Naive thymus-derived CD4-positive, alpha-beta T cell (primary cell): ENCODE measurements around the gene MSLN. TPM values are rescaled to one million over a fixed set of nuclear protein-coding genes. Genes with fewer than 3 reads are reported as not detected.
A peak's percentile ranks its signal among the peaks of the same experiment; 100 is the strongest.

Source experiments
- ATAC-seq: fragments of 150-1000 bp; cut with Tn5 transposase; 2 replicates; pipeline ENCODE4 v1.10.0; 2021; ENCODE audit warnings: mild to moderate bottlenecking, moderate library complexity
- CTCF ChIA-PET: fragments of 350-600 bp; sonication (Branson Sonifier 250); formaldehyde crosslinking; loops from one replicate; lab custom pipeline; 2021; ENCODE audit warnings: antibody characterized with exemption; lab: Charles Lee
- POLR2A ChIA-PET: fragments of 350-600 bp; sonication (Branson Sonifier 250); formaldehyde crosslinking; loops from one replicate; lab custom pipeline; 2021; ENCODE audit warnings: antibody characterized with exemption, inconsistent platforms; lab: Charles Lee
- DNase-seq, 9 donors: peaks; one replicate each; pipeline versions ENCODE4 v3.0.0 to v3.0.0-alpha.2; 2020 to 2022; ENCODE audit warnings: mixed read lengths in 1 of 9
- H3K27ac ChIP-seq: one replicate; pipeline ENCODE4 v1.7.0; 2013; ENCODE audit warnings: mild to moderate bottlenecking, low read depth, low read length, moderate library complexity
- H3K27me3 ChIP-seq, 2 donors: one replicate each; pipeline ENCODE4 v1.7.0; 2013; ENCODE audit warnings: low read length in 2 of 2, mild to moderate bottlenecking in 2 of 2, moderate library complexity in 2 of 2; ENCODE audit not compliant: control insufficient read depth in 2 of 2, insufficient read depth in 2 of 2
- H3K36me3 ChIP-seq, 3 experiments: 1 replicate in 2 of 3; 2 replicates in 1 of 3; pipeline ENCODE4 v1.7.0; 2013; ENCODE audit warnings: low read length in 3 of 3, mild to moderate bottlenecking in 3 of 3, moderate library complexity in 1 of 3; ENCODE audit not compliant: insufficient read depth in 3 of 3, control insufficient read depth in 2 of 3
- H3K4me1 ChIP-seq, 2 donors: one replicate each; pipeline ENCODE4 v1.7.0; 2013; ENCODE audit warnings: low read length in 2 of 2, mild to moderate bottlenecking in 2 of 2, moderate library complexity in 1 of 2; ENCODE audit not compliant: control insufficient read depth in 2 of 2, insufficient read depth in 2 of 2
- H3K4me3 ChIP-seq: 2 replicates; pipeline ENCODE4 v1.7.0; 2013; ENCODE audit warnings: mild to moderate bottlenecking, low read length
- H3K9me3 ChIP-seq, 3 experiments: 1 replicate in 2 of 3; 2 replicates in 1 of 3; pipeline ENCODE4 v1.7.0; 2013; ENCODE audit warnings: low read length in 3 of 3; ENCODE audit not compliant: control insufficient read depth in 2 of 3
- H3K27ac Mint-ChIP-seq, 9 donors: one replicate each; pipeline ENCODE4 v1.8.0; 2020 to 2022; ENCODE audit warnings: mixed read lengths in 9 of 9, mild to moderate bottlenecking in 8 of 9, moderate library complexity in 5 of 9, inconsistent platforms in 2 of 9
- H3K27me3 Mint-ChIP-seq, 5 donors: one replicate each; pipeline ENCODE4 v1.8.0; 2021 to 2022; ENCODE audit warnings: mixed read lengths in 5 of 5, mild to moderate bottlenecking in 1 of 5
- H3K36me3 Mint-ChIP-seq, 5 donors: one replicate each; pipeline ENCODE4 v1.8.0; 2020 to 2022; ENCODE audit warnings: mixed read lengths in 5 of 5, mild to moderate bottlenecking in 3 of 5, inconsistent platforms in 1 of 5
- H3K4me1 Mint-ChIP-seq, 7 donors: one replicate each; pipeline ENCODE4 v1.8.0; 2020 to 2022; ENCODE audit warnings: mixed read lengths in 7 of 7, mild to moderate bottlenecking in 3 of 7, inconsistent platforms in 1 of 7
- H3K4me3 Mint-ChIP-seq, 10 donors: one replicate each; pipeline ENCODE4 v1.8.0; 2020 to 2022; ENCODE audit warnings: mild to moderate bottlenecking in 10 of 10, mixed read lengths in 10 of 10, moderate library complexity in 6 of 10, inconsistent platforms in 2 of 10
- H3K9me3 Mint-ChIP-seq, 11 donors: one replicate each; pipeline ENCODE4 v1.8.0; 2020 to 2022; ENCODE audit warnings: mixed read lengths in 11 of 11, mild to moderate bottlenecking in 4 of 11, inconsistent platforms in 1 of 11, moderate library complexity in 1 of 11
- intact Hi-C, 2 donors: fragments of 100-400 bp; cut with micrococcal nuclease; formaldehyde crosslinking; loops; one replicate each; pipeline ENCODE4 v1.15.1; 2023
- polyA plus RNA-seq, 2 donors: library from polyadenylated mRNA; unstranded; fragments of 300-500 nt; fragmentation: Illumina TruSeq; gene quantifications; one replicate each; pipeline ENCODE4 v1.2.3, GENCODE V29; 2021
- total RNA-seq, 6 experiments: library from RNA in 5 of 6; stranded (reverse) in 5 of 6; gene quantifications; 1 replicate in 5 of 6; 2 replicates in 1 of 6; pipeline ENCODE4 v1.2.3 and lab custom pipeline; 2021 to 2026

Gene MSLN
- total and polyA plus RNA-seq, 7 experiments from 2014 or later = 0.64 TPM; not detected in 6

DNA sequence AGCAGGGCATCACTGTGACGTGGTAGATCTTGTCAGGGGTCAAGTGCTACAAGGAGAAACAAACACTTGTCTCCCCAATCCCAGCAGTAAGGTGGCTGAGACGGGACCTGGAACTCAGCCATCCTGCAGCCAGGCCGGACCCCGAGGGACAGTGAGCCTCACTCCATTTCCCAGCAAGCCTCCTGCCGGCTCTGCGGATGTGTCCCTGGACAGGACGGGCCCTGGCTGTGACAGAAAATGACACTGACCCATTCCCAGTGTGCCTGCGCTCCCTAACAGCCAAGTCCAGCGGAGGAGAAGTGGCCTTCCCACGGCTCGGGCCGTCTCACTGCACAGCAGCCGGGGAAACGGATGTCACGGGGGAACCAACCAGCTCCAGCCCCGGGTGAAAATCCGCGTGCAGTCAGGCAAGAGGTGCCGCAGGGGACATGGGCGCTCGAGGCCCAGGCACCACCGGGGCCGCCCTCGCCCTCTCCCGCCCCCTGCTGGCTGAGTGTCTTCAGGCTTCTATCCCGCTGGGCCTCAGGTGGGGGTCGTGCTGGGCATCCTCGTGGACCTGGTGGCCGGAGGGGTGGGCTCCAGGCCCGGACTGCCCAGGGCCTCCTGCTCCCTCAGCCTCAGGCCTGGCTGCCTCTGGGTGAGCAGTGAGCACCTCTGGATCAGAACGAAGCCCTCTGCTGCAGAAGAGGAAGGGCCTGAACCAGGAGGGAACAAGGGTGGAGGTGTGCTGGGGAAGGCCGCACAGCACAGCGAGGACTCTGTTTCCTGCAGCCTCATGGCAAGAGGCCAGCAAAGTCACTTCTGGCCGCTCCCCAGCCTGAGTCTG, 26.9 kb upstream of the MSLN start:
- ChIA-PET POLR2A (interaction anchor here (1.2 kb wide), 1 partner anchor 8 kb away, joined by 3 read pairs; the partner anchor contains the start of gene CCDC78), CTCF (interaction anchor here (0.8 to 3.5 kb wide), 5 partner anchors 12 to 23 kb away, joined by 3 to 12 read pairs (median 3); partner anchors contain the start of gene ANTKMT)
- Mint-ChIP-seq H3K9me3 (no peaks in the 10 kb centered on the region), H3K36me3 (peaks cover 0 to 13% (median 3%) of the 10 kb centered on the region in 5 donors), H3K27me3 (no peaks in the 10 kb centered on the region), H3K4me3 (no peak overlapping the region), H3K27ac (no peak overlapping the region), H3K4me1 (peaks cover 0 to 15% (median 0%) of the 10 kb centered on the region in 7 donors)
- intact Hi-C loops = loop anchor here in 1 of 2 donors (1.0 kb wide), 1 partner anchor 22 kb away; no protein-coding TSS in a partner anchor
- Histone ChIP-seq H3K27ac (no peak overlapping the region), H3K4me3 (no peak overlapping the region), H3K27me3 (no peaks in the 10 kb centered on the region), H3K36me3 (peaks cover 0 to 59% (median 7%) of the 10 kb centered on the region in 3 experiments), H3K4me1 (no peaks in the 10 kb centered on the region), H3K9me3 (no peaks in the 10 kb centered on the region)
- peak in 1 of 9 donors; percentile 22 for DNase-seq
- peak; percentile 63 for ATAC-seq

- peaks cover 0 to 59% (median 7%) of the 10 kb centered on the region in 3 experiments for H3K36me3 ChIP-seq
- ChIA-PET CTCF (interaction anchor here (1.0 to 3.5 kb wide), 3 partner anchors 13 to 23 kb away, joined by 3 to 12 read pairs (median 5); partner anchors contain the start of gene ANTKMT), POLR2A (interaction anchor here (0.9 to 1.2 kb wide), 2 partner anchors 9 to 13 kb away, joined by 3 read pairs; partner anchors contain the start of genes ANTKMT and CCDC78)
- no peaks in the 10 kb centered on the region for H3K9me3 Mint-ChIP-seq
- ATAC-seq (no peak), DNase-seq (no peak)
- no peak overlapping the region for H3K27ac Mint-ChIP-seq
- no peaks in the 10 kb centered on the region for H3K27me3 ChIP-seq
- H3K27ac ChIP-seq = no peak overlapping the region
- peaks cover 0 to under 1% of the 10 kb centered on the region in 2 donors for H3K4me1 ChIP-seq
- intact Hi-C loops = no loop called here
- H3K27me3 Mint-ChIP-seq = no peaks in the 10 kb centered on the region
- H3K4me1 Mint-ChIP-seq = peaks cover 0 to 15% (median 4%) of the 10 kb centered on the region in 7 donors
- H3K4me3 ChIP-seq = no peak overlapping the region
- H3K4me3 Mint-ChIP-seq = no peak overlapping the region
- peaks cover 0 to 16% (median 3%) of the 10 kb centered on the region in 5 donors for H3K36me3 Mint-ChIP-seq
- no peaks in the 10 kb centered on the region for H3K9me3 ChIP-seq
These were observed 26.1 kb upstream of the MSLN start for GRCh38 chr16:734208-734980.

DNA sequence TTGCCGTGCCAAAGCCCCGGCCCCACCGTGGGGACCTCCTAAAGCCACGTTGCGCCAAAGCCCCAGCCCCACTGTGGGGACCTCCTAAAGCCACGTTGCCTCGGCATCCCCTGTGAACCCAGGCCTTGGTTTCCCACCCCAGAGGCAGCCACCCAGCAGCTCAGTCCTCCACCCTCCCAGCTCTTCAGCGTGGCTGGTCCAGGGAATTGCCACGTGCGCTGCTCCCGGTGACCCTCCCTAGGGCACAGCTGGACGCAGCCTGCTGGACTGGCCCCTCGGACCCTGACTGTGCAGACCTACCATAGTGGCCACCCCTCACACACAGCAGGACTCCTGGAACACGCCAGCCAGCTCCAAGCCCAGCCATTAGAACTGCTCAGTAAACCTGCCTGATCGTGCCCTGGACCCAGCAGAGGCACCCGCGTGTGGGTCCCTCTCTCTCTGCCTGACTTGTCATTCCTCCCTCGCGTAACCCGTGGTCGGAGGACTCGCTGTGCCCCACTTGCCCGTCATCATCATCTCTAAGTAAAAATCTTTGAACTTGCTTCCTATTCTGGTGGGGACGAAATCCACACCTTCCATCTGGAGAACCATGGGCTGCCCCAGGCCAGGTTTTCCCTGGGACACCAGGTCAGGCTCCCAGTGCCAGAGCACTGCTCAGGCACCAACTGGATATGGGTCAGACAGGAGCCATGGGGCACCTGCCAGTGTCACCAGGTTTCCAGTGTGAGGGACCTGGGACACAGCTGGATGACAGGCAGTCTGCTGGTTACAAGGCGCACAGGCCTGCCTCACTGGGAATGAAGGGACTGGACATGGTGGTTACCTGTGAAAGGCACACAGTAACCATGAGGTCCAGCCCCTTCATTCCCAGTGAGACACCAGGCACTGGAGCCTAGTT, 25.3 kb upstream of the MSLN start:
- no peaks in the 10 kb centered on the region for H3K9me3 Mint-ChIP-seq
- no peak overlapping the region for H3K4me3 ChIP-seq
- H3K4me3 Mint-ChIP-seq = peak overlapping the region in 1 of 10 donors; percentile 25
- H3K27me3 Mint-ChIP-seq = no peaks in the 10 kb centered on the region
- no peak for DNase-seq
- peaks cover 0 to 16% (median 3%) of the 10 kb centered on the region in 5 donors for H3K36me3 Mint-ChIP-seq
- ATAC-seq = no peak
- no peaks in the 10 kb centered on the region for H3K27me3 ChIP-seq
- H3K36me3 ChIP-seq = peaks cover 0 to 59% (median 7%) of the 10 kb centered on the region in 3 experiments
- ChIA-PET POLR2A (interaction anchor here (0.9 to 1.4 kb wide), 3 partner anchors 9 to 39 kb away, joined by 3 to 6 read pairs (median 3); partner anchors contain the start of genes ANTKMT and CCDC78), CTCF (interaction anchor here (0.6 to 3.5 kb wide), 3 partner anchors 22 to 205 kb away, joined by 3 to 12 read pairs (median 3); no protein-coding TSS in a partner anchor)
- H3K4me1 ChIP-seq = peaks cover 3 to 9% of the 10 kb centered on the region in 2 donors
- peaks cover 0 to 19% (median 9%) of the 10 kb centered on the region in 7 donors for H3K4me1 Mint-ChIP-seq
- no peaks in the 10 kb centered on the region for H3K9me3 ChIP-seq
- H3K27ac ChIP-seq = no peak overlapping the region
- intact Hi-C loops = no loop called here
- no peak overlapping the region for H3K27ac Mint-ChIP-seq

GRCh38 chr16:735982-736453, 24.5 kb upstream of the MSLN start:
- no peak for ATAC-seq
- peak overlapping the region in 1 of 10 donors; percentile 56 for H3K4me3 Mint-ChIP-seq
- POLR2A ChIA-PET = interaction anchor here (0.6 to 1.4 kb wide), 3 partner anchors 15 to 702 kb away, joined by 3 to 6 read pairs (median 3); partner anchors contain the start of gene ANTKMT
- intact Hi-C loops = no loop called here
- peaks cover 0 to 16% (median 3%) of the 10 kb centered on the region in 5 donors for H3K36me3 Mint-ChIP-seq
- H3K9me3 Mint-ChIP-seq = no peaks in the 10 kb centered on the region
- no peaks in the 10 kb centered on the region for H3K9me3 ChIP-seq
- peaks cover 4 to 10% of the 10 kb centered on the region in 2 donors for H3K4me1 ChIP-seq
- no peak overlapping the region for H3K4me3 ChIP-seq
- H3K36me3 ChIP-seq = peaks cover 0 to 62% (median 7%) of the 10 kb centered on the region in 3 experiments
- H3K27ac ChIP-seq = no peak overlapping the region
- peak overlapping the region in 1 of 9 donors; percentile 74 for H3K27ac Mint-ChIP-seq
- H3K4me1 Mint-ChIP-seq = peaks cover 0 to 19% (median 9%) of the 10 kb centered on the region in 7 donors
- DNase-seq = peak in 1 of 9 donors; percentile 50
- no peaks in the 10 kb centered on the region for H3K27me3 Mint-ChIP-seq
- CTCF ChIA-PET = interaction anchor here (0.6 to 1.1 kb wide), 5 partner anchors 20 to 205 kb away, joined by 3 to 5 read pairs (median 3); no protein-coding TSS in a partner anchor
- H3K27me3 ChIP-seq = no peaks in the 10 kb centered on the region

DNA sequence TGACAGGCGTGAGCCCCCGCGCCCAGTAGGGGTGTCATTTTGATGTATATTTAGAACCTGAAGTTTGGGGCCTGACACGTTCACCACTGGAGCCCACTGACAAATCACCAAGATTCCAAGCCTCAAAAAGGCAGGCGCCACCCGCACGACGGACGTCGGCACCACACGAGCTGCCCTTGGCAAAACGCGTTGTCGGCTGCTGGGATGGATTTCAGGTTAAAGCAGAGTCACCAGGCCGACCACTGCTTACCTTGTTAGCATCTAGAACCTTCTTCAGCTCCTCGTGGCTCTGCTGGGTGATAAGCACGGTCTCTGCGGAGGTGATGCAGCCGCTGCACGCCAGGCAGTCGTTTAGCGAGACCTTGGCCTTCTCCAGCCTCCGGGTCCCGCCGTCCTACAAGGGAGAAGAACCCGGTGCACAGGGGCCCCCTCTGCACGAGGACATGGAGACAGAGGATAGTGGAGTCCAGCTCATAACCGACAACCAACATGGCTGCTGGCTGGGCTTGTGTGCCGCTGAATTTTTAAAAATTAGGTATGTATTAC, 23.5 kb upstream of the MSLN start:
- ChIA-PET POLR2A (interaction anchor here (0.9 to 1.4 kb wide), 3 partner anchors 16 to 47 kb away, joined by 3 to 6 read pairs (median 3); partner anchors contain the start of genes ANTKMT and WDR24), CTCF (no interaction called here)
- DNase-seq (no peak), ATAC-seq (no peak)
- intact Hi-C loops = no loop called here
- Mint-ChIP-seq H3K9me3 (no peaks in the 10 kb centered on the region), H3K27ac (no peak overlapping the region), H3K36me3 (peaks cover 0 to 16% (median 3%) of the 10 kb centered on the region in 5 donors), H3K4me1 (peaks cover 0 to 19% (median 9%) of the 10 kb centered on the region in 7 donors), H3K27me3 (no peaks in the 10 kb centered on the region), H3K4me3 (peak overlapping the region in 3 of 10 donors; percentile 1 to 38 (median 28))
- H3K9me3 ChIP-seq = no peaks in the 10 kb centered on the region
- no peak overlapping the region for H3K4me3 ChIP-seq
- no peak overlapping the region for H3K27ac ChIP-seq
- no peaks in the 10 kb centered on the region for H3K27me3 ChIP-seq
- H3K36me3 ChIP-seq = peaks cover 0 to 61% (median 7%) of the 10 kb centered on the region in 3 experiments
- peaks cover 4 to 10% of the 10 kb centered on the region in 2 donors for H3K4me1 ChIP-seq
